Measurements from ENCODE around the gene TIE1.

- no peak for TF ChIP-seq CTCF (conservative IDR thresholded peaks at IDR 0.05; ENCODE audit: low read depth, low read length)
- no peak for TF ChIP-seq EZH2 (IDR thresholded peaks at IDR 0.05; ENCODE audit: borderline replicate concordance, low read depth, low read length, poor library complexity, severe bottlenecking)
Measured at GRCh38 chr1:43357251-43357650, 56.5 kb downstream of the TIE1 start.
